Measurements from ENCODE around the gene MRAS.

DNA sequence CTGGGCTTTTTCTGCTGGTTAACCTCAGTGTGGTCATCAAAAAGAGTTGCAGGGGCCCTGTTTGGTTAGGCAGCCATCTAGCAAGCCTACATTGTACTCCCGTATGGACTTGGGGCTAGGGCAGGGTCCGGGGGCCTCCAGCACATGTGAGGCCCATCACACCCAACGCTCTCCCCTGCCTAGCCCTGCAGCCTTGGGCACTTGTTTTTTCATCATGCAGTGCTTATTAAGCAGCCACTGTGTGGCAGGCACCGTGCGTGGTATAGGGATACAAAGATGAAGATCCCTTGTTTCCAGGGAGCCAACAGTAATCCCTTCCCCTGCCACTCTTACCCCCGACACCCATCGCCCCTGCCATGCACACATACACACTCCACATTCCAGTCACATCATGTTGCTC is 14.2 kb downstream of the MRAS start:
- TF ChIP-seq, protein P1, sequence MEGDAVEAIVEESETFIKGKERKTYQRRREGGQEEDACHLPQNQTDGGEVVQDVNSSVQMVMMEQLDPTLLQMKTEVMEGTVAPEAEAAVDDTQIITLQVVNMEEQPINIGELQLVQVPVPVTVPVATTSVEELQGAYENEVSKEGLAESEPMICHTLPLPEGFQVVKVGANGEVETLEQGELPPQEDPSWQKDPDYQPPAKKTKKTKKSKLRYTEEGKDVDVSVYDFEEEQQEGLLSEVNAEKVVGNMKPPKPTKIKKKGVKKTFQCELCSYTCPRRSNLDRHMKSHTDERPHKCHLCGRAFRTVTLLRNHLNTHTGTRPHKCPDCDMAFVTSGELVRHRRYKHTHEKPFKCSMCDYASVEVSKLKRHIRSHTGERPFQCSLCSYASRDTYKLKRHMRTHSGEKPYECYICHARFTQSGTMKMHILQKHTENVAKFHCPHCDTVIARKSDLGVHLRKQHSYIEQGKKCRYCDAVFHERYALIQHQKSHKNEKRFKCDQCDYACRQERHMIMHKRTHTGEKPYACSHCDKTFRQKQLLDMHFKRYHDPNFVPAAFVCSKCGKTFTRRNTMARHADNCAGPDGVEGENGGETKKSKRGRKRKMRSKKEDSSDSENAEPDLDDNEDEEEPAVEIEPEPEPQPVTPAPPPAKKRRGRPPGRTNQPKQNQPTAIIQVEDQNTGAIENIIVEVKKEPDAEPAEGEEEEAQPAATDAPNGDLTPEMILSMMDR (IDR thresholded peaks at IDR 0.05): no peak
- no peak for TF ChIP-seq POLR2A (IDR thresholded peaks at IDR 0.05)

Measured in gastroesophageal sphincter (tissue), 3 donors.